HCT116 (cell line): Measurements from ENCODE around the gene MRM1. TPM values are rescaled to one million over a fixed set of nuclear protein-coding genes. Genes with fewer than 3 reads are reported as not detected.

ENCODE experiments used
- ATAC-seq: fragments of 200-7000 bp; cut with Tn5 transposase; 2 replicates; pipeline ENCODE4 v1.9.1; 2020; ENCODE audit warnings: mild to moderate bottlenecking, moderate library complexity
- BruUV-seq: library from RNA; stranded (reverse); fragments of 400-500 nt; replicated peaks from 2 replicates; lab custom pipeline; 2021; lab: Mats Ljungman, UMichigan
- CTCF ChIA-PET: fragments of 300-600 bp; sonication (Branson Sonifier 250); formaldehyde crosslinking; loops from one replicate; lab custom pipeline; 2021; ENCODE audit warnings: antibody characterized with exemption; lab: Charles Lee
- POLR2A ChIA-PET: fragments of 300-600, 350-600 bp; sonication (Branson Sonifier 250); formaldehyde crosslinking; loops from one replicate; lab custom pipeline; 2021; ENCODE audit warnings: antibody characterized with exemption; lab: Charles Lee
- RAD21 ChIA-PET, 2 experiments: fragments of 300-600 bp; sonication (Branson Sonifier 250); formaldehyde crosslinking; loops; one replicate each; lab custom pipeline; 2023; ENCODE audit warnings: low total read pairs in 2 of 2; ENCODE audit not compliant: uncharacterized antibody in 2 of 2, unreplicated experiment in 2 of 2, low non-redundant PET in 1 of 2; lab: Charles Lee
- DNase-seq: peaks from one replicate; pipeline ENCODE4 v3.0.0-alpha.2; 2010; ENCODE audit warnings: low read depth, low spot score
- H2AFZ ChIP-seq: fragments of 200-600 bp; shearing (Covaris generic), sonication (generic); 2 replicates; pipeline ENCODE4 v1.6.1; 2017; ENCODE audit warnings: low read depth, mixed run types, mixed read lengths, antibody characterized with exemption, low read length; ENCODE audit not compliant: poor library complexity, severe bottlenecking
- H3K27ac ChIP-seq: 2 replicates; pipeline ENCODE4 v1.5.1; 2012; ENCODE audit warnings: low read depth, low read length
- H3K27me3 ChIP-seq: fragments of 200-600 bp; sonication (generic); 2 replicates; pipeline ENCODE4 v1.6.1; 2016; ENCODE audit warnings: mixed run types, low read length, mixed read lengths; ENCODE audit not compliant: insufficient read depth
- H3K36me3 ChIP-seq, 2 experiments: fragments of 200-500 bp in 1 of 2; fragments of 200-600 bp in 1 of 2; sonication (Bioruptor generic) in 1 of 2; sonication (generic) in 1 of 2; 2 replicates each; pipeline versions ENCODE4 v1.5.1 to v1.6.1; 2014 to 2016; ENCODE audit warnings: low read length in 2 of 2, inconsistent platforms in 1 of 2, mixed read lengths in 1 of 2, mixed run types in 1 of 2; ENCODE audit not compliant: insufficient read depth in 2 of 2, control insufficient read depth in 1 of 2
- H3K4me1 ChIP-seq, 2 experiments: fragments of 200-600 bp in 1 of 2; sonication (generic) in 1 of 2; 2 replicates each; pipeline versions ENCODE4 v1.5.1 to v1.6.1; 2012 to 2017; ENCODE audit warnings: low read length in 2 of 2, inconsistent platforms in 1 of 2, mild to moderate bottlenecking in 1 of 2, mixed read lengths in 1 of 2, mixed run types in 1 of 2, moderate library complexity in 1 of 2; ENCODE audit not compliant: insufficient read depth in 2 of 2, control insufficient read depth in 1 of 2
- H3K4me2 ChIP-seq: fragments of 200-600 bp; sonication (generic); 2 replicates; pipeline ENCODE4 v1.6.1; 2017; ENCODE audit warnings: mixed run types, low read length, mixed read lengths
- H3K4me3 ChIP-seq, 2 experiments: fragments of 200-600 bp in 1 of 2; sonication (generic) in 1 of 2; replicated peaks in 1 of 2; 2 replicates each; pipeline ENCODE4 v1.5.1; 2011 to 2016; ENCODE audit warnings: low read length in 2 of 2, control low read depth in 1 of 2, low read depth in 1 of 2, mild to moderate bottlenecking in 1 of 2, mixed read lengths in 1 of 2, mixed run types in 1 of 2
- H3K79me2 ChIP-seq: fragments of 200-600 bp; sonication (generic); 2 replicates; pipeline ENCODE4 v1.6.1; 2017; ENCODE audit warnings: mild to moderate bottlenecking, mixed run types, low read length, moderate library complexity, mixed read lengths; ENCODE audit not compliant: insufficient read depth
- H3K9ac ChIP-seq: fragments of 200-600 bp; sonication (generic); 2 replicates; pipeline ENCODE4 v1.6.1; 2016; ENCODE audit warnings: low read length, mixed read lengths
- H3K9me2 ChIP-seq: fragments of 200-600 bp; sonication (generic), shearing (Covaris generic); 2 replicates; pipeline ENCODE4 v1.6.1; 2017; ENCODE audit warnings: mixed run types, mild to moderate bottlenecking, moderate library complexity; ENCODE audit not compliant: insufficient read depth
- H3K9me3 ChIP-seq, 2 experiments: fragments of 200-500 bp in 1 of 2; fragments of 200-600 bp in 1 of 2; sonication (Bioruptor generic) in 1 of 2; sonication (generic) in 1 of 2; 2 replicates each; pipeline ENCODE4 v1.6.1; 2014 to 2017; ENCODE audit warnings: low read length in 2 of 2, mixed read lengths in 2 of 2, inconsistent platforms in 1 of 2, low read depth in 1 of 2, mild to moderate bottlenecking in 1 of 2, mixed run types in 1 of 2, moderate library complexity in 1 of 2; ENCODE audit not compliant: control insufficient read depth in 1 of 2, insufficient read depth in 1 of 2
- H4K20me1 ChIP-seq: fragments of 200-600 bp; sonication (generic), shearing (Covaris generic); 2 replicates; pipeline ENCODE4 v1.6.1; 2017; ENCODE audit warnings: mixed run types, mild to moderate bottlenecking, moderate library complexity; ENCODE audit not compliant: insufficient read depth
- EGR1 ChIP-seq: IDR thresholded peaks from 2 replicates; pipeline ENCODE4 v1.6.1; 2012; ENCODE audit warnings: low read depth
- ELF1 ChIP-seq: IDR thresholded peaks from 2 replicates; pipeline ENCODE4 v1.6.1; 2012; ENCODE audit warnings: low read depth, borderline replicate concordance
- EZH2 ChIP-seq: fragments of 200-600 bp; sonication (generic); IDR thresholded peaks from 2 replicates; pipeline ENCODE4 v1.6.1; 2017; ENCODE audit warnings: antibody characterized with exemption, mixed run types
- JUND ChIP-seq: IDR thresholded peaks from 2 replicates; pipeline ENCODE4 v1.6.1; 2012
- MAX ChIP-seq: IDR thresholded peaks from 2 replicates; pipeline ENCODE4 v1.6.1; 2012
- RAD21 ChIP-seq: IDR thresholded peaks from 2 replicates; pipeline ENCODE4 v1.6.1; 2012; ENCODE audit warnings: low read depth, mild to moderate bottlenecking
- SP1 ChIP-seq: IDR thresholded peaks from 2 replicates; pipeline ENCODE4 v1.6.1; 2012; ENCODE audit warnings: low read depth
- SRF ChIP-seq: IDR thresholded peaks from 2 replicates; pipeline ENCODE4 v1.6.1; 2012; ENCODE audit warnings: low read depth
- TCF7L2 ChIP-seq: IDR thresholded peaks from 2 replicates; pipeline ENCODE4 v1.7.0; 2011; ENCODE audit warnings: borderline replicate concordance, inconsistent platforms; ENCODE audit not compliant: insufficient read depth, insufficient read length; ENCODE audit errors: extremely low read depth
- intact Hi-C: fragments of 100-400 bp; cut with micrococcal nuclease; formaldehyde crosslinking; loops from 2 replicates; pipeline ENCODE4 v1.10.0; 2022
- total RNA-seq: library from RNA; stranded (reverse); gene quantifications from one replicate; pipeline ENCODE4 v1.2.1, GENCODE V29; 2021; ENCODE audit not compliant: unreplicated experiment
- TF ChIP-seq, protein P1 (sequence below), 3 experiments: fragments of 200-600 bp in 1 of 3; sonication (generic) in 1 of 3; IDR thresholded peaks in 2 of 3; conservative IDR thresholded peaks in 1 of 3; 2 replicates each; pipeline ENCODE4 v1.5.1; 2012 to 2017; ENCODE audit warnings: low read depth in 2 of 3, low read length in 2 of 3, antibody characterized with exemption in 1 of 3, borderline replicate concordance in 1 of 3, control low read depth in 1 of 3, mild to moderate bottlenecking in 1 of 3, mixed read lengths in 1 of 3, mixed run types in 1 of 3, moderate library complexity in 1 of 3; ENCODE audit not compliant: insufficient read depth in 1 of 3
- TF ChIP-seq, protein P2 (sequence below): IDR thresholded peaks from 2 replicates; pipeline ENCODE4 v1.6.1; 2012; ENCODE audit warnings: low read depth

The MRM1 gene
- total RNA-seq, 1 experiment from 2014 or later, result 14.5 TPM

- H3K9me2 ChIP-seq, result no peaks in the 10 kb centered on the region
- CTCF ChIA-PET, result no interaction called here
- TF ChIP-seq RAD21 (no peak), SP1 (no peak), TCF7L2 (no peak), EZH2 (no peak), MAX (no peak)
- TF ChIP-seq, protein P1, sequence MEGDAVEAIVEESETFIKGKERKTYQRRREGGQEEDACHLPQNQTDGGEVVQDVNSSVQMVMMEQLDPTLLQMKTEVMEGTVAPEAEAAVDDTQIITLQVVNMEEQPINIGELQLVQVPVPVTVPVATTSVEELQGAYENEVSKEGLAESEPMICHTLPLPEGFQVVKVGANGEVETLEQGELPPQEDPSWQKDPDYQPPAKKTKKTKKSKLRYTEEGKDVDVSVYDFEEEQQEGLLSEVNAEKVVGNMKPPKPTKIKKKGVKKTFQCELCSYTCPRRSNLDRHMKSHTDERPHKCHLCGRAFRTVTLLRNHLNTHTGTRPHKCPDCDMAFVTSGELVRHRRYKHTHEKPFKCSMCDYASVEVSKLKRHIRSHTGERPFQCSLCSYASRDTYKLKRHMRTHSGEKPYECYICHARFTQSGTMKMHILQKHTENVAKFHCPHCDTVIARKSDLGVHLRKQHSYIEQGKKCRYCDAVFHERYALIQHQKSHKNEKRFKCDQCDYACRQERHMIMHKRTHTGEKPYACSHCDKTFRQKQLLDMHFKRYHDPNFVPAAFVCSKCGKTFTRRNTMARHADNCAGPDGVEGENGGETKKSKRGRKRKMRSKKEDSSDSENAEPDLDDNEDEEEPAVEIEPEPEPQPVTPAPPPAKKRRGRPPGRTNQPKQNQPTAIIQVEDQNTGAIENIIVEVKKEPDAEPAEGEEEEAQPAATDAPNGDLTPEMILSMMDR (IDR thresholded peaks at IDR 0.05 in 2 of 3, conservative IDR thresholded peaks at IDR 0.05 in 1 of 3; ENCODE audit: borderline replicate concordance in 1 of 3, insufficient read depth in 1 of 3, low read depth in 2 of 3, low read length in 2 of 3), result no peak
- POLR2A ChIA-PET, result no interaction called here
- no peaks in the 10 kb centered on the region for H3K36me3 ChIP-seq
- no peaks in the 10 kb centered on the region for H3K27me3 ChIP-seq
- DNase-seq, result no peak
- RAD21 ChIA-PET, result no interaction called here
- ATAC-seq, result no peak
- H2AFZ ChIP-seq, result no peak overlapping the region
- no peaks in the 10 kb centered on the region for H4K20me1 ChIP-seq
- intact Hi-C loops, result no loop called here
- no peaks in the 10 kb centered on the region for H3K4me1 ChIP-seq
- H3K4me2 ChIP-seq, result no peak overlapping the region
- no peak overlapping the region for H3K9ac ChIP-seq
- H3K4me3 ChIP-seq, result no peak overlapping the region
- H3K27ac ChIP-seq, result no peak overlapping the region
- no peaks in the 10 kb centered on the region for H3K79me2 ChIP-seq
- no peaks in the 10 kb centered on the region for H3K9me3 ChIP-seq
- no TSS peak for BruUV-seq
Observed at GRCh38 chr17:36645422-36645821, 44.0 kb downstream of the MRM1 start.

- Histone ChIP-seq H3K79me2 (no peaks in the 10 kb centered on the region), H2AFZ (no peak overlapping the region), H3K9me3 (no peaks in the 10 kb centered on the region), H4K20me1 (no peaks in the 10 kb centered on the region)
- peak; percentile 70 for ATAC-seq
- ChIA-PET POLR2A (no interaction called here), RAD21 (no interaction called here)
- TF ChIP-seq EGR1 (no peak), RAD21 (no peak), SRF (no peak), JUND (no peak), ELF1 (no peak)
- TF ChIP-seq, protein P1 (IDR thresholded peaks at IDR 0.05 in 2 of 3, conservative IDR thresholded peaks at IDR 0.05 in 1 of 3; ENCODE audit: borderline replicate concordance in 1 of 3, insufficient read depth in 1 of 3, low read depth in 2 of 3, low read length in 2 of 3), result peak in 2 of 3 experiments; percentile 25 to 34; a peak in 3 of 6 replicates
- TF ChIP-seq, protein P2, sequence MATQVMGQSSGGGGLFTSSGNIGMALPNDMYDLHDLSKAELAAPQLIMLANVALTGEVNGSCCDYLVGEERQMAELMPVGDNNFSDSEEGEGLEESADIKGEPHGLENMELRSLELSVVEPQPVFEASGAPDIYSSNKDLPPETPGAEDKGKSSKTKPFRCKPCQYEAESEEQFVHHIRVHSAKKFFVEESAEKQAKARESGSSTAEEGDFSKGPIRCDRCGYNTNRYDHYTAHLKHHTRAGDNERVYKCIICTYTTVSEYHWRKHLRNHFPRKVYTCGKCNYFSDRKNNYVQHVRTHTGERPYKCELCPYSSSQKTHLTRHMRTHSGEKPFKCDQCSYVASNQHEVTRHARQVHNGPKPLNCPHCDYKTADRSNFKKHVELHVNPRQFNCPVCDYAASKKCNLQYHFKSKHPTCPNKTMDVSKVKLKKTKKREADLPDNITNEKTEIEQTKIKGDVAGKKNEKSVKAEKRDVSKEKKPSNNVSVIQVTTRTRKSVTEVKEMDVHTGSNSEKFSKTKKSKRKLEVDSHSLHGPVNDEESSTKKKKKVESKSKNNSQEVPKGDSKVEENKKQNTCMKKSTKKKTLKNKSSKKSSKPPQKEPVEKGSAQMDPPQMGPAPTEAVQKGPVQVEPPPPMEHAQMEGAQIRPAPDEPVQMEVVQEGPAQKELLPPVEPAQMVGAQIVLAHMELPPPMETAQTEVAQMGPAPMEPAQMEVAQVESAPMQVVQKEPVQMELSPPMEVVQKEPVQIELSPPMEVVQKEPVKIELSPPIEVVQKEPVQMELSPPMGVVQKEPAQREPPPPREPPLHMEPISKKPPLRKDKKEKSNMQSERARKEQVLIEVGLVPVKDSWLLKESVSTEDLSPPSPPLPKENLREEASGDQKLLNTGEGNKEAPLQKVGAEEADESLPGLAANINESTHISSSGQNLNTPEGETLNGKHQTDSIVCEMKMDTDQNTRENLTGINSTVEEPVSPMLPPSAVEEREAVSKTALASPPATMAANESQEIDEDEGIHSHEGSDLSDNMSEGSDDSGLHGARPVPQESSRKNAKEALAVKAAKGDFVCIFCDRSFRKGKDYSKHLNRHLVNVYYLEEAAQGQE, result no peak
- TF ChIP-seq, all 23 proteins: peak for 1
- BruUV-seq, result no TSS peak
- H3K36me3 ChIP-seq, result no peaks in the 10 kb centered on the region
- H3K27ac ChIP-seq, result no peak overlapping the region
- H3K4me1 ChIP-seq, result peaks cover 2% of the 10 kb centered on the region in 2 experiments
- H3K4me2 ChIP-seq, result no peak overlapping the region
- H3K27me3 ChIP-seq, result no peaks in the 10 kb centered on the region
- no peak overlapping the region for H3K9ac ChIP-seq
- no peaks in the 10 kb centered on the region for H3K9me2 ChIP-seq
- CTCF ChIA-PET, result interaction anchor here (1.0 to 1.2 kb wide), 2 partner anchors 11 to 184 kb away, joined by 3 read pairs; no protein-coding TSS in a partner anchor
- intact Hi-C loops, result no loop called here
- H3K4me3 ChIP-seq, result no peak overlapping the region
- DNase-seq, result no peak
Observed at GRCh38 chr17:36647636-36648035, 46.3 kb downstream of the MRM1 start.
